Measurements from ENCODE around the gene PTPRN2.

DNA sequence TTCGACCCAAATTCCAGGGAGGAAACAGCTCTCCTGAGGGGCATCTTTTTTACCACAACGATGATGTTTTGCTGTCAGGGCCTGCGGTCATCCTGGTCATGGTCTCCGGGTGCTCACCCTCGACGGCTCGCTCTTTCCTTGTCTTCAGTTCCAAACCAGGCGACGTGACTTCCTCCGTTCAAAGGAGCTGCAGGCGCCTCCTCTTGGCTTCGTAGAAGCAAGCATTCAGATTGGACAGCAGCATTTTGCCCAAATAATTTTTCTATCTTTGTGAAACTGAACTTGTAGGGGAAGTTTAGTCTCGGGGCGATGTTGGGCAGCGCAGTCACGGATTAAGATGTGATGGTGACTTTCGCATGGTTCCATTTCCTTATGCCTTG, 1042.0 kb downstream of the PTPRN2 start:
- TF ChIP-seq POLR2A (IDR thresholded peaks at IDR 0.05) = no peak
- TF ChIP-seq, protein P1, sequence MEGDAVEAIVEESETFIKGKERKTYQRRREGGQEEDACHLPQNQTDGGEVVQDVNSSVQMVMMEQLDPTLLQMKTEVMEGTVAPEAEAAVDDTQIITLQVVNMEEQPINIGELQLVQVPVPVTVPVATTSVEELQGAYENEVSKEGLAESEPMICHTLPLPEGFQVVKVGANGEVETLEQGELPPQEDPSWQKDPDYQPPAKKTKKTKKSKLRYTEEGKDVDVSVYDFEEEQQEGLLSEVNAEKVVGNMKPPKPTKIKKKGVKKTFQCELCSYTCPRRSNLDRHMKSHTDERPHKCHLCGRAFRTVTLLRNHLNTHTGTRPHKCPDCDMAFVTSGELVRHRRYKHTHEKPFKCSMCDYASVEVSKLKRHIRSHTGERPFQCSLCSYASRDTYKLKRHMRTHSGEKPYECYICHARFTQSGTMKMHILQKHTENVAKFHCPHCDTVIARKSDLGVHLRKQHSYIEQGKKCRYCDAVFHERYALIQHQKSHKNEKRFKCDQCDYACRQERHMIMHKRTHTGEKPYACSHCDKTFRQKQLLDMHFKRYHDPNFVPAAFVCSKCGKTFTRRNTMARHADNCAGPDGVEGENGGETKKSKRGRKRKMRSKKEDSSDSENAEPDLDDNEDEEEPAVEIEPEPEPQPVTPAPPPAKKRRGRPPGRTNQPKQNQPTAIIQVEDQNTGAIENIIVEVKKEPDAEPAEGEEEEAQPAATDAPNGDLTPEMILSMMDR (IDR thresholded peaks at IDR 0.05) = no peak
